IMR-90 (cell line): ENCODE data around the gene PRR23E.

Source experiments
- CHD1 ChIP-seq: IDR thresholded peaks from 2 replicates; pipeline ENCODE4 v1.6.1; 2012; ENCODE audit warnings: low read depth, low read length, improper control_type of control experiment
- MAZ ChIP-seq: IDR thresholded peaks from 2 replicates; pipeline ENCODE4 v1.6.1; 2012; ENCODE audit warnings: low read depth, mild to moderate bottlenecking, low read length, improper control_type of control experiment, moderate library complexity, borderline replicate concordance
- MXI1 ChIP-seq: IDR thresholded peaks from 2 replicates; pipeline ENCODE4 v1.6.1; 2012; ENCODE audit warnings: low read depth, mild to moderate bottlenecking, low read length, moderate library complexity, borderline replicate concordance
- NFE2L2 ChIP-seq: fragments of 150-350 bp; IDR thresholded peaks from 2 replicates; pipeline ENCODE4 v1.6.1; 2016; ENCODE audit warnings: low read depth, mild to moderate bottlenecking, low read length
- POLR2A ChIP-seq: IDR thresholded peaks from 2 replicates; pipeline ENCODE4 v1.6.1; 2012; ENCODE audit warnings: mild to moderate bottlenecking, low read depth, low read length
- RAD21 ChIP-seq: IDR thresholded peaks from 2 replicates; pipeline ENCODE4 v1.6.1; 2012; ENCODE audit warnings: low read length, improper control_type of control experiment
- RCOR1 ChIP-seq: IDR thresholded peaks from 2 replicates; pipeline ENCODE4 v1.6.1; 2012; ENCODE audit warnings: mild to moderate bottlenecking, low read length, improper control_type of control experiment; ENCODE audit not compliant: insufficient replicate concordance
- RFX5 ChIP-seq: IDR thresholded peaks from 2 replicates; pipeline ENCODE4 v1.8.0; 2012; ENCODE audit warnings: low read depth, mild to moderate bottlenecking, low read length, moderate library complexity
- TF ChIP-seq, protein P1 (sequence below): conservative IDR thresholded peaks from 2 replicates; pipeline ENCODE4 v1.5.1; 2012; ENCODE audit warnings: mild to moderate bottlenecking, low read depth, low read length, improper control_type of control experiment
- TF ChIP-seq, protein P2 (sequence below): fragments of 150-350 bp; IDR thresholded peaks from 2 replicates; pipeline ENCODE4 v1.6.1; 2017; ENCODE audit warnings: mild to moderate bottlenecking, antibody characterized with exemption, low read length, low read depth

DNA sequence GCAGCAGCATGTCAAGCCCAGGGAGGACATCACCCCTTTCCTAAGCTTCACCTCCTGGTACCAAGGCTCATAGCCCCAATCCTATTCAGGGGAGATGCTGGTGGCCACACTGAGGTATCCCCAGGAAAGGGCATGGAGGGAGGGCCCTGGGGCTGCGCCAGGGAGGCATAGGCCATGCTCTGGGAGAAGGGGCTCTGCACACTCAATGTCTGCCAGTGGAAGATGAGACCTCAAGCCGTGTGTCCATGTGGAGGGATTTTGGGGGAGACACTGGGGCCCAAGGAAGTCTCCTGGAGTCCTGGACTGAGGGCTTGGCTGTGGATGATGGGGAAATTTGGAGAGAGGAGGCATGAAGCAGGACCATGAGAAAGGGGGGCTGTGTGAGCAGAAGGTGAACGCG lies 21.2 kb upstream of the PRR23E start:
- TF ChIP-seq POLR2A: no peak
- TF ChIP-seq MXI1: no peak
- TF ChIP-seq, protein P1, sequence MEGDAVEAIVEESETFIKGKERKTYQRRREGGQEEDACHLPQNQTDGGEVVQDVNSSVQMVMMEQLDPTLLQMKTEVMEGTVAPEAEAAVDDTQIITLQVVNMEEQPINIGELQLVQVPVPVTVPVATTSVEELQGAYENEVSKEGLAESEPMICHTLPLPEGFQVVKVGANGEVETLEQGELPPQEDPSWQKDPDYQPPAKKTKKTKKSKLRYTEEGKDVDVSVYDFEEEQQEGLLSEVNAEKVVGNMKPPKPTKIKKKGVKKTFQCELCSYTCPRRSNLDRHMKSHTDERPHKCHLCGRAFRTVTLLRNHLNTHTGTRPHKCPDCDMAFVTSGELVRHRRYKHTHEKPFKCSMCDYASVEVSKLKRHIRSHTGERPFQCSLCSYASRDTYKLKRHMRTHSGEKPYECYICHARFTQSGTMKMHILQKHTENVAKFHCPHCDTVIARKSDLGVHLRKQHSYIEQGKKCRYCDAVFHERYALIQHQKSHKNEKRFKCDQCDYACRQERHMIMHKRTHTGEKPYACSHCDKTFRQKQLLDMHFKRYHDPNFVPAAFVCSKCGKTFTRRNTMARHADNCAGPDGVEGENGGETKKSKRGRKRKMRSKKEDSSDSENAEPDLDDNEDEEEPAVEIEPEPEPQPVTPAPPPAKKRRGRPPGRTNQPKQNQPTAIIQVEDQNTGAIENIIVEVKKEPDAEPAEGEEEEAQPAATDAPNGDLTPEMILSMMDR: no peak
- no peak for TF ChIP-seq RAD21
- no peak for TF ChIP-seq RCOR1
- TF ChIP-seq, protein P2, sequence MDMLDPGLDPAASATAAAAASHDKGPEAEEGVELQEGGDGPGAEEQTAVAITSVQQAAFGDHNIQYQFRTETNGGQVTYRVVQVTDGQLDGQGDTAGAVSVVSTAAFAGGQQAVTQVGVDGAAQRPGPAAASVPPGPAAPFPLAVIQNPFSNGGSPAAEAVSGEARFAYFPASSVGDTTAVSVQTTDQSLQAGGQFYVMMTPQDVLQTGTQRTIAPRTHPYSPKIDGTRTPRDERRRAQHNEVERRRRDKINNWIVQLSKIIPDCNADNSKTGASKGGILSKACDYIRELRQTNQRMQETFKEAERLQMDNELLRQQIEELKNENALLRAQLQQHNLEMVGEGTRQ: no peak
- no peak for TF ChIP-seq RFX5
- no peak for TF ChIP-seq MAZ
- TF ChIP-seq NFE2L2: no peak
- TF ChIP-seq CHD1: no peak
